Brain microvascular endothelial cell (primary cell): ENCODE measurements around the gene TRPM6.
"Not testable (repeated sequence)": the region's sequence is repeated elsewhere in the genome, so short reads cannot be mapped to it uniquely, and the experiment has no call there.

Experiments
- DNase-seq: peaks from one replicate; pipeline ENCODE4 v3.0.0-alpha.2; 2020
- H3K27ac ChIP-seq: fragments of 250-450 bp; sonication (Bioruptor Pico); 2 replicates; pipeline ENCODE4 v1.5.1; 2020; ENCODE audit warnings: mild to moderate bottlenecking, moderate library complexity
- H3K27me3 ChIP-seq: fragments of 250-450 bp; sonication (Bioruptor Pico); replicated peaks from 2 replicates; pipeline ENCODE4 v1.5.1; 2020; ENCODE audit warnings: mild to moderate bottlenecking
- H3K36me3 ChIP-seq: fragments of 250-450 bp; sonication (Bioruptor Pico); replicated peaks from 2 replicates; pipeline ENCODE4 v1.5.1; 2020; ENCODE audit warnings: mild to moderate bottlenecking
- H3K4me3 ChIP-seq: 2 replicates; pipeline ENCODE4 v1.5.1; 2011; ENCODE audit warnings: low read depth, mild to moderate bottlenecking, control low read depth, low read length, moderate library complexity
- CTCF ChIP-seq: IDR thresholded peaks from 2 replicates; pipeline ENCODE4 v1.5.1; 2011; ENCODE audit warnings: low read depth, mild to moderate bottlenecking, moderate library complexity, low read length, control low read depth, inconsistent platforms; ENCODE audit errors: missing control alignments
- in situ Hi-C: cut with HindIII; loops from 2 replicates; pipeline ENCODE4 v1.10.0; 2017; ENCODE audit warnings: low sequenced_read_pairs, low pct_ligation_motif_present

The TRPM6 gene

GRCh38 chr9:74861773-74862474 lies 25.8 kb downstream of the TRPM6 start:
- Histone ChIP-seq H3K27ac (no peak overlapping the region), H3K4me3 (no peak overlapping the region), H3K27me3 (no peaks in the 10 kb centered on the region), H3K36me3 (no peaks in the 10 kb centered on the region)
- in situ Hi-C loops = no loop called here
- no peak for DNase-seq
- TF ChIP-seq CTCF = no peak

- Histone ChIP-seq H3K4me3 (no peak overlapping the region), H3K27ac (no peak overlapping the region), H3K27me3 (no peaks in the 10 kb centered on the region), H3K36me3 (no peaks in the 10 kb centered on the region)
- in situ Hi-C loops = no loop called here
- DNase-seq = no peak
- no peak for TF ChIP-seq CTCF
Observed at GRCh38 chr9:74861071-74861470, 26.6 kb downstream of the TRPM6 start.

GRCh38 chr9:74860247-74860646 lies 27.5 kb downstream of the TRPM6 start:
- in situ Hi-C loops, H3K27me3 ChIP-seq, DNase-seq: not testable (repeated sequence)

DNA sequence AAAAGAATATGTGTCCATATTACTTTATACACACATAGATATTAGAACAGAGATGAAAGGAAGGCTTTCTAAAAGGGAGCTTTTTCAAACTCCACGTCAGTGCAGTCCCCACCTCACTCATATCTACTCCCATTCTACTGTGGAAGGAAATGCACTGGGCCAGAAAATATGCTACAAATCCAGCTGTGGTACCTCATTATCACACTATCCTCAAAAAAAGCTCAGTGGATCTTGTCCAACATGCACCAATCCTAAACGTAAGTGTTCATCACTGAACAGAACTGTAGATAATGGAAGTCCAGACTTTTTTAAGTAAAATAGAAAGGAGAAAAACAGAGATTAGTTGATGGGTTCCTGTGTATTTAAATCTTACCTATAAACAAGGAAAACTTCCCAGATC lies 27.9 kb downstream of the TRPM6 start:
- no peaks in the 10 kb centered on the region for H3K27me3 ChIP-seq
- in situ Hi-C loops = no loop called here

More at GRCh38 chr9:74860247-74860646, 27.5 kb downstream of the TRPM6 start:
- not testable (repeated sequence) for H3K27ac ChIP-seq, H3K36me3 ChIP-seq, H3K4me3 ChIP-seq

DNA sequence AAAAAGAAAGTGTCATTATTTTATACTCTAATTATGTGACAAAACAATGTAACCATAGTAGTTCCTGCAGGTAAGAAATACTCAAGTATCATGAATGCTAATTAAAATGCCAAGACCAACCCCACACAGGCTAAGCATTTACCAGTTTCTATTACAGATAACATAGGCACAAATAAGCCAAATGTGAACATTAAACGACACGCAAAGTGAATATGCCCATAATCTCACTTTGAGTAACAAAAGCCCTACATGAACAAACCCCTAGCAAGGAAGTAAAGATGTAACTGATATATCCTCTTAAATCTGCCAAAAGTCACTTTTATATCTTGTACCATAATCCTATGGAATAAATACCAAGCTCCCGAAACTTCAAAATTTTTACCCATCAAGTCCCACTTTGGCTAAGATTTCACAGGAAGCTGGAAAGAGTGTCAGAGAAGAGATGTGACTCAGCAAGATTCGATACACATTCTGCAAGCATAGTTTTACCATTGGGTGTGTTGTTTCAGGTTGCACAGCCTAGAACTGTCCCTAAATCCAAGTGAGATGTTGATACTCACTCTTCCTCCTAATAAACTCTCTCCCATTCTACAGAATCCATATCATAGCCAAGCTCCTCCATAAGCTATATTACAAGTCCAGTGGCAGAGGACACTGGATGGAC lies 28.8 kb downstream of the TRPM6 start:
- Histone ChIP-seq H3K4me3 (no peak overlapping the region), H3K27me3 (no peaks in the 10 kb centered on the region), H3K27ac (no peak overlapping the region), H3K36me3 (no peaks in the 10 kb centered on the region)
- DNase-seq = no peak
- in situ Hi-C loops = no loop called here
- TF ChIP-seq CTCF = no peak

More for the DNA sequence above, 27.9 kb downstream of the TRPM6 start:
- no peak for TF ChIP-seq CTCF
- Histone ChIP-seq H3K27ac (no peak overlapping the region), H3K36me3 (no peaks in the 10 kb centered on the region), H3K4me3 (no peak overlapping the region)
- no peak for DNase-seq

DNA sequence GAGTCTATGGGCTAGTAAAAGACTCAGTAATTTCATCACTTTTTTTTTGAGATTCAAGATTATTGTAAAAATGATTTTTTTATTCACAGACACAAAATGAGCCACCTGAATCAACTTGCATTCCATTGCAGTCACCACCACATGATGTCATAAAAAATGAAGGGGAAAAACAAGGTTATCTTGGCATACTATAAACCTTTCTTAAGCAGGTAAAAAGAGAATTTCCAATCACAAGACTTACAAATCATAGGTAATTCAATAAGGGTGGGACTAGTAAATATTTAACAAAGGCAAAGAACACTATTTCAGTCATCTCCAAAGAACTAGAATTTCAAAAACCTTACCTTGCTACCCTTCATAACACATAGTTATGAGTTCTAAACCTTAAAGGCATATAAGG lies 30.7 kb downstream of the TRPM6 start:
- DNase-seq = no peak
- no peaks in the 10 kb centered on the region for H3K36me3 ChIP-seq
- H3K27me3 ChIP-seq = no peaks in the 10 kb centered on the region
- H3K27ac ChIP-seq = no peak overlapping the region
- H3K4me3 ChIP-seq = no peak overlapping the region
- no peak for TF ChIP-seq CTCF
- in situ Hi-C loops = no loop called here
